Liver (tissue), 9 donors: Measurements from ENCODE around the gene COL6A2. TPM values are rescaled to one million over a fixed set of nuclear protein-coding genes. Genes with fewer than 3 reads are reported as not detected.

ENCODE experiments used
- DNase-seq: peaks from one replicate; pipeline ENCODE4 v3.0.0-alpha.2; 2017; ENCODE audit warnings: low spot score
- H3K27ac ChIP-seq, 2 donors: one replicate each; pipeline ENCODE4 v1.7.0; 2013; ENCODE audit warnings: inconsistent platforms in 2 of 2, low read length in 2 of 2, control low read depth in 1 of 2, low read depth in 1 of 2, mild to moderate bottlenecking in 1 of 2
- H3K27me3 ChIP-seq, 4 donors: one replicate each; pipeline versions ENCODE4 v1.6.1 to v1.7.0; 2013; ENCODE audit warnings: low read length in 3 of 4, inconsistent platforms in 1 of 4, mild to moderate bottlenecking in 1 of 4, moderate library complexity in 1 of 4; ENCODE audit not compliant: control insufficient read depth in 4 of 4, insufficient read depth in 4 of 4
- H3K36me3 ChIP-seq, 4 donors: one replicate each; pipeline versions ENCODE4 v1.6.1 to v1.7.0; 2013; ENCODE audit warnings: low read length in 3 of 4, mild to moderate bottlenecking in 3 of 4, low read depth in 1 of 4, moderate library complexity in 1 of 4; ENCODE audit not compliant: control insufficient read depth in 4 of 4, insufficient read depth in 3 of 4
- H3K4me1 ChIP-seq, 4 donors: one replicate each; pipeline versions ENCODE4 v1.6.1 to v1.7.0; 2013; ENCODE audit warnings: low read length in 3 of 4, mild to moderate bottlenecking in 3 of 4, moderate library complexity in 1 of 4; ENCODE audit not compliant: control insufficient read depth in 4 of 4, insufficient read depth in 4 of 4
- H3K4me3 ChIP-seq, 3 donors: one replicate each; pipeline versions ENCODE4 v1.6.1 to v1.7.0; 2013; ENCODE audit warnings: low read length in 3 of 3, control low read depth in 1 of 3, low read depth in 1 of 3, mild to moderate bottlenecking in 1 of 3
- H3K9ac ChIP-seq, 2 donors: one replicate each; pipeline ENCODE4 v1.7.0; 2013; ENCODE audit warnings: low read length in 2 of 2, mild to moderate bottlenecking in 2 of 2, moderate library complexity in 2 of 2, control low read depth in 1 of 2, low read depth in 1 of 2
- H3K9me3 ChIP-seq, 4 donors: one replicate each; pipeline versions ENCODE4 v1.6.1 to v1.7.0; 2013; ENCODE audit warnings: low read length in 3 of 4; ENCODE audit not compliant: control insufficient read depth in 4 of 4
- EGR1 ChIP-seq, 2 donors: IDR thresholded peaks; 2 replicates each; pipeline ENCODE4 v1.6.1; 2016 to 2018; ENCODE audit warnings: antibody characterized with exemption in 2 of 2, low read depth in 2 of 2
- FOXA2 ChIP-seq: IDR thresholded peaks from 2 replicates; pipeline ENCODE4 v1.6.1; 2016; ENCODE audit warnings: antibody characterized with exemption
- HNF4G ChIP-seq: IDR thresholded peaks from 2 replicates; pipeline ENCODE4 v1.6.1; 2016; ENCODE audit warnings: antibody characterized with exemption
- JUND ChIP-seq, 2 donors: IDR thresholded peaks; 2 replicates each; pipeline ENCODE4 v1.6.1; 2016; ENCODE audit warnings: antibody characterized with exemption in 2 of 2
- RAD21 ChIP-seq, 2 donors: IDR thresholded peaks; 2 replicates each; pipeline ENCODE4 v1.6.1; 2016; ENCODE audit warnings: antibody characterized with exemption in 2 of 2, mild to moderate bottlenecking in 2 of 2
- REST ChIP-seq: IDR thresholded peaks from 2 replicates; pipeline ENCODE4 v1.6.1; 2016; ENCODE audit warnings: antibody characterized with exemption, mild to moderate bottlenecking
- RXRA ChIP-seq, 2 donors: IDR thresholded peaks; 2 replicates each; pipeline ENCODE4 v1.6.1; 2017 to 2018; ENCODE audit warnings: antibody characterized with exemption in 2 of 2, mild to moderate bottlenecking in 1 of 2
- SP1 ChIP-seq: IDR thresholded peaks from 2 replicates; pipeline ENCODE4 v1.6.1; 2018; ENCODE audit warnings: antibody characterized with exemption, mild to moderate bottlenecking
- TAF1 ChIP-seq: conservative IDR thresholded peaks from 2 replicates; pipeline ENCODE4 v1.6.1; 2016; ENCODE audit warnings: antibody characterized with exemption, mild to moderate bottlenecking
- YY1 ChIP-seq: IDR thresholded peaks from 2 replicates; pipeline ENCODE4 v1.6.1; 2016; ENCODE audit warnings: antibody characterized with exemption, mild to moderate bottlenecking
- WGBS: extraction: QIAGEN DNeasy Blood & Tissue Kit; methylation state at CpG from one replicate; pipeline ENCODE4 v1.1.7; 2013; 5-methylcytosine and 5-hydroxymethylcytosine counted together
- polyA plus RNA-seq, 2 donors: library from polyadenylated mRNA; stranded (reverse) in 1 of 2; unstranded in 1 of 2; fragments of 200-250 nt in 1 of 2; fragments of >200 nt in 1 of 2; fragmentation: Nextera tagmentation in 1 of 2; extraction: Ambion mirVana in 1 of 2; gene quantifications; one replicate each; pipeline versions ENCODE4 v1.2.1 to v1.2.3, GENCODE V29; 2013 to 2015
- total RNA-seq, 2 donors: library from RNA; depleted of rRNA; stranded (reverse); fragments of >200 nt; gene quantifications; one replicate each; pipeline ENCODE4 v1.2.3, GENCODE V29; 2014
- TF ChIP-seq, protein P1 (sequence below): IDR thresholded peaks from 2 replicates; pipeline ENCODE4 v1.6.1; 2016; ENCODE audit warnings: antibody characterized with exemption
- TF ChIP-seq, protein P2 (sequence below): fragments of 150-350 bp; IDR thresholded peaks from 2 replicates; pipeline ENCODE4 v1.5.1; 2017; ENCODE audit warnings: improper control_type of control experiment, low read depth, low read length; ENCODE audit not compliant: missing input control
- donor health status: healthy.
- donor health status: healthy.
- donor health status: healthy.
- donor health status: healthy.
- donor health status: healthy.

COL6A2 gene
- total and polyA plus RNA-seq, 4 donors: 5.8 to 80.8 (median 41.7) TPM

- no peak overlapping the region for H3K27ac ChIP-seq
- peak; percentile 17 for DNase-seq
Observed at GRCh38 chr21:46171996-46172862, 74.3 kb downstream of the COL6A2 start.

DNA sequence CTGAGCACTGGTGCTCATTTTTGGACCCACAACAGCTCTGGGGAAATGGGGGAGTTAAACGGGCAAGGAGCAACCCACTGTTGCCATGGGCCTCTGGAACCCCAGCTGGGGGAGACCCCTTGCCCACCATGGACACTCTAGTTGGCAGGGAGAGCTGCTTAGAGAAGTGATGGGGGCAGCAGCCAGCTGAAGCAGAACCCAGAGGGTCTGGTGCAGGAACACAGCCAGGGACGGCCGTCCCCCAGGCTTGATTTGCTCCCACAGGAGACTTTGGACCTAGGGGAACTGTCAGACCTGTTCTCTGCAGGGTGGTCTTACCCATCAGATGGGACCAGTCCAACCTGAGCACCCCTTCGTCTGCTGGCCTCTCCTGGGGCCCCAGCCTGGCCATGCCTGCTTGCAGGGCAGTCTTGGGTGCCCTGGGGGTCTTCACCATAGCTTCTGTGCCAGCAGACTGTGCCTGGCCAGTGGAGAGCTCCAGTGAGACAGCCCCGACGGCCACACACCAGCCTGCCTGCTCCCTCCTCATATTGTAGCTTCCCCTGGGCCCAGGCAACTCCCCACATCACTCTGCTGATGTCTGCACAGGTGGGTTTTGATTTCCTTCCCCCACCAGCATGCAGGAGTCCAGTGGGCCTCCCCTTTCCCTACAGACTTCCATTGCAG, 75.1 kb downstream of the COL6A2 start:
- no peak overlapping the region for H3K9ac ChIP-seq
- TF ChIP-seq RAD21 (IDR thresholded peaks at IDR 0.05): no peak

More at GRCh38 chr21:46171996-46172862, 74.3 kb downstream of the COL6A2 start:
- no peak overlapping the region for H3K4me3 ChIP-seq
- H3K36me3 ChIP-seq: no peaks in the 10 kb centered on the region
- H3K9me3 ChIP-seq: peaks cover 0 to 2% (median 0%) of the 10 kb centered on the region in 4 donors
- no peaks in the 10 kb centered on the region for H3K4me1 ChIP-seq
- H3K27me3 ChIP-seq: no peaks in the 10 kb centered on the region
- H3K9ac ChIP-seq: no peak overlapping the region
- 92% methylated on average over 21 of the region's 21 CpGs for WGBS
- TF ChIP-seq FOXA2: no peak
- no peak for TF ChIP-seq RXRA (IDR thresholded peaks at IDR 0.05)
- TF ChIP-seq, protein P1, sequence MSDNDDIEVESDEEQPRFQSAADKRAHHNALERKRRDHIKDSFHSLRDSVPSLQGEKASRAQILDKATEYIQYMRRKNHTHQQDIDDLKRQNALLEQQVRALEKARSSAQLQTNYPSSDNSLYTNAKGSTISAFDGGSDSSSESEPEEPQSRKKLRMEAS: no peak
- TF ChIP-seq JUND (IDR thresholded peaks at IDR 0.05): no peak
- TF ChIP-seq, protein P2, sequence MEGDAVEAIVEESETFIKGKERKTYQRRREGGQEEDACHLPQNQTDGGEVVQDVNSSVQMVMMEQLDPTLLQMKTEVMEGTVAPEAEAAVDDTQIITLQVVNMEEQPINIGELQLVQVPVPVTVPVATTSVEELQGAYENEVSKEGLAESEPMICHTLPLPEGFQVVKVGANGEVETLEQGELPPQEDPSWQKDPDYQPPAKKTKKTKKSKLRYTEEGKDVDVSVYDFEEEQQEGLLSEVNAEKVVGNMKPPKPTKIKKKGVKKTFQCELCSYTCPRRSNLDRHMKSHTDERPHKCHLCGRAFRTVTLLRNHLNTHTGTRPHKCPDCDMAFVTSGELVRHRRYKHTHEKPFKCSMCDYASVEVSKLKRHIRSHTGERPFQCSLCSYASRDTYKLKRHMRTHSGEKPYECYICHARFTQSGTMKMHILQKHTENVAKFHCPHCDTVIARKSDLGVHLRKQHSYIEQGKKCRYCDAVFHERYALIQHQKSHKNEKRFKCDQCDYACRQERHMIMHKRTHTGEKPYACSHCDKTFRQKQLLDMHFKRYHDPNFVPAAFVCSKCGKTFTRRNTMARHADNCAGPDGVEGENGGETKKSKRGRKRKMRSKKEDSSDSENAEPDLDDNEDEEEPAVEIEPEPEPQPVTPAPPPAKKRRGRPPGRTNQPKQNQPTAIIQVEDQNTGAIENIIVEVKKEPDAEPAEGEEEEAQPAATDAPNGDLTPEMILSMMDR: no peak
- TF ChIP-seq REST: no peak
- no peak for TF ChIP-seq EGR1 (IDR thresholded peaks at IDR 0.05; ENCODE audit: low read depth in 2 of 2)
- TF ChIP-seq YY1: no peak
- no peak for TF ChIP-seq SP1
- no peak for TF ChIP-seq TAF1
- TF ChIP-seq RAD21 (IDR thresholded peaks at IDR 0.05): no peak
- TF ChIP-seq HNF4G: no peak

More for the DNA sequence above, 75.1 kb downstream of the COL6A2 start:
- H3K9me3 ChIP-seq: peaks cover 0 to 2% (median 0%) of the 10 kb centered on the region in 4 donors
- H3K27me3 ChIP-seq: no peaks in the 10 kb centered on the region
- H3K36me3 ChIP-seq: no peaks in the 10 kb centered on the region
- H3K4me3 ChIP-seq: no peak overlapping the region
- H3K27ac ChIP-seq: no peak overlapping the region
- peak; percentile 29 for DNase-seq
- no peaks in the 10 kb centered on the region for H3K4me1 ChIP-seq
- 93% methylated on average over 6 of the region's 6 CpGs for WGBS
